HG03108 (cell line): Measurements from ENCODE around the gene PARD3B.

Experiments used
- ATAC-seq: cut with Tn5 transposase; IDR thresholded peaks from one replicate; pipeline ENCODE4 v1.9.1; 2021; ENCODE audit warnings: moderate library complexity; ENCODE audit not compliant: unreplicated experiment

Gene PARD3B

DNA sequence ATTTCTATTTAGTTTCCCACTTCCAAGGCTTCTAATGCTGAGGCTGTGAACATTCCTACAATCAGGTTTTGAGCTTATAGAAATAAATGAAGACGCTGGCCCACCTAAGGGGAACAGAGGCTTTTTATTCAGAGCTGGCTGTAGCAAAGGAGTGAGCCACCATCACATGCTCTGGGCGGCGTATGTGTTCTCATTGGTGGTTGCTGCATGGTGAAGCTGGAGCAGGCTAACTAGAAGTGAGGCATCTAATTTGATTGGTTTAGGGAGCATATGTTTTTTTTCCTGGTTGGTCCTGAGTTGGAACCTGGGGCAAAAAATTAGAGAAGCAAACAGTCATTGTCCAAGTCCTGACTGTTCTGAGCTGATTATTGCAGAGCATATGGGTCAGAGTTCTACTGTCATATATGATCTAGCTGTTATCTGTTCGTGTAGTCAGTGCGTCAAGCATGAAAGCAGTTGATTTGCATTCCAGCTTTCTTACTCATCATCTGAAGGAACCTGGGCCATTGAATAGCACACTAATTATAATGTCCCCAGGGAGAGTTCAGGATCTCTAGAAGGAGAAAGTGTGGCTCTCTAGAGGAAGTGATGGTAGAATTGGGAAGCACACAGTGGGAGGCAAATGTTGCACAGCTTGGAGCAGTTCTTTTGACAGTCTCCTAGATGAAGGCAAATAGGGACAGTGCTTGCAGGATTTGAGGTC, 279.6 kb downstream of the PARD3B start:
- ATAC-seq = no peak

DNA sequence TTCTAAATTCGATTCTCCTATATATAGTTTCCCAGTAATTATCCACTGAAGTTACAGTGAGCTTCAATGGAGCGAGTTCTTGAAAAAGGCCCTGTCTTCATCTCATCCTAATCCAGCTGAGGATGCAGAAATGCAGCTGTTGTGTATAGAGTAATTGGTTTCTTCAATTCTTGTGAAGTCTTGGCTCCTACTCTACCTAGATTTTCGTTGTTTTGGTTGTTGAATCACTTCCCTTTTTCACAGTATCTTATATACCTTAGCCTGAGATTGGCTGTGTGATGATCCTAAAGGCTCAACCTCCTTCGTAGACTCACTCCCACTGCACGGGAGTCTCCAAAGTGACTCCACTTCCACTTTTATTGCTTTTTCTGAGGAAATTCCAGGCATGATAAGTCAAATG, 280.4 kb downstream of the PARD3B start:
- ATAC-seq = no peak

DNA sequence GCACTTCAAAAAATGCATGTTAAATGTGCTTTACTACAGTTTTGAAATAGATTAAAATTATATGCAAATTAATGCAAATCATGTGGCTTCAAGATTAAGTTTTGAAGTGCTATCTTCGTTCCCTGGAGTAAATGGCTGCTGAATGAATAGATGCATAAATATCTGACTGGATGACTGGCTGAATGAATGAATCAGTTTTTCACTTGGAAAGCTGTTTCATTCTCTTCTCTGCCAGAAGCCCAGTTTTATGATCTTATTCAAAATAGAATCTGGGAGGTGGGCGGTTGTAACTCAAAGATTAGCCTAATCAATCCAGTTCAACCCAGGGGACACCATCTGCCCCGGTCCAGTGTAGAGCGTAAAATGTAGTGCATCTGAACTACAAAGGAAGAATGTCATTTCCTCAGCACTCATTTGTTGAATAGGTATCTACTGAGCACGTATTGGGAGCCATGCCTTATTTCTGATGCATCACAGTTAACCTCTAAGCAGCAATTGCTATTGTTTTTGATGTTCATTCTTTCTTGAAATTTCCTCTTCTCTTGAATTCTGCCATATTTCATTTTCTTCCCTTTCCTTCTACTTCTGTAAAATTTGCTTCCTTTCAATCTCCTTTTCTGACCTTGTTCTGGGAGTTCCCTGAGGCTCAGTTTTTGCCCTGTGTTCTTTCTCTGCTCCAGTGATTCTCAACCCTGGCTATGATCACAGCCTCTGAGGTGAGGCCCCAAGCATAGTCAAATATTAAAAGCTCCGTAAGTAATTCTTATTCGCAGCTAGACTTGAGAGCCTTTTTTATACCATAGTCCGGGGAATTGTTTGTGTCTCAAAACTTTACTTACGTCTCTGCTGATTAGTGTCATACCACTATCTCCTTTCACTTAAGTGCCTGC, 282.7 kb downstream of the PARD3B start:
- ATAC-seq = no peak

DNA sequence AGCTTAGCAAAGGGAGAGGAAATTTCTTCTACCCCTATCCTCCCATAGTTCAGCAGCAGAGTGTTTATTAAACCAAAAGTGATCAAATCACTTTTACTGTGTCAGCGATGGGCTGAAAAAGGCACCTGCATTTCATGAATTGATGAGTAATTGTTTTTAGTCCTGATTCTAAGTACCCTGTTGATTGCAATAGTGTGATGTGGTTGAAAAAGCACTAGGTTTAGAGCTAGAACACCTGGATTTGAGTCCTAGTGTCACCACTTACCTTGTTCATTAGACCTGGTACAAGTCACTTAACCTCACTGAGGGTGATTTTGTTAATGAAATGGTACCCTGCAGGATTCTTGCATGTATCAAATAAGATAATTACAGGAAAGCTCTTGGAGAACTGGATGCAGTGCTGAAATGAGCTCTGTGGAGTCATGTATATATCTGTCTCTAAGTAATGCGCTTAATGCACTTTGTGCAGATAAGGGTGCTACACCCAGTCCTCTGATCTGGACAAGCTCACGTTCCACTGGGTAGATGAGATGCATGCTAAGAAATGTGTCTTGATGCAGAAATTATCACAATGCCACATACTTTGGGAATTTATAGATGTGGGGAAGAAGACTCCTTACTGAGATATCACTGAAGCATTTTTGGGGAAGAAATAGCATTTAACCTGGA, 289.6 kb downstream of the PARD3B start:
- ATAC-seq = no peak

DNA sequence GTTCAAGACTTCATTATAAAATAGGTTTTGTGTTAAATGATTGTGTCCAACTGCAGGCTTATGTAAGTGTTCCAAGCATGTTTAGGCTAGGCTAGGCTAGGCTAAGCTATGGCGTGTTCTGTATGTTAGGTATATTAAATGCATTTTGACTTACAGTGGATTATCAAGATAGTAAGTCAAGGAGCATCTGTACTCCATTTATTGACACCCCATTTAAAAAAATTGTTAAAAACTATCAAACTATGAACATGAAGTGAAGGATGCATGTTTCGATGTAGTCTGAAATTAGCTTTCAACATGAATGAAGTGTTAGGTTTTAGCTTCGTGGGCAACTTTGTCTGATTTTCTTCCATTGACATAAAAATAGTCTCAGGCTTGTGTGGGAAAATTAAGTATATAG, 290.5 kb downstream of the PARD3B start:
- no peak for ATAC-seq

DNA sequence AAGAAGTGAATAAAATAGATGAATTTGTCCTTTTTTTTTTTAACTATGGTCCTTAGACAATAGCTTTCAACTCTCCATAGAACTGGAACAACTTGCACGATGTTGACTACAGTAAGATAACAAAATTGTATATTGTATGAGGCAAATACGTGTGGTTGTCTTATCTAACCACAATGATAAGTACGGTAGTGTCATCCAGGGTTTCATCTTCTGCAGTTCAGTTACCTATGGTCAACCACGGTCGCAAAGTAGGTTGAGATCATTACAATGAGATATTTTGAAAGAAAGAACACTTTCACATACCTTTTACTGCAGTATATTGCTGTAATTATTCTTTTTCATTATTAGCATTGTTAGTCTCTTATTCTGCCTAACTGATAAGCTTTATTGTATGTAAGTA, 295.2 kb downstream of the PARD3B start:
- ATAC-seq = no peak

DNA sequence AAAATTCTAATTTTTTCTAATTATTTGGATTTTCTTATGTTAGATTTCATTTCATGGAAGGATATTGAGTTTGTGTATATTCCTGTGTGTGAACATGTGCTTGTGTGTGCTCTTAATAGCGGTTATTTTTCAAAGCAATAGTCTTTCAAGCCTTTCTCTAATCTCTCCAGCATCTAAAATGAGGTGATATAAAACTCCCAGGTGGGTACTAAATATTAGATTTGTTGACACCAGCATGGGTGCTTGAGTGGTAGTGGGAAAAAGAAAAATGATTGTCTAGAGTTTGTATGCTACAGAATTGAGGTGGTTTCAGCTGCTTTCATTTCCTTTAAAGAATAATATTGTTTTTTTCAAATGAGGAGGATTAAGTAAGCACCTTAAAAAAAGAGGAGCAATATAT, 296.8 kb downstream of the PARD3B start:
- no peak for ATAC-seq

DNA sequence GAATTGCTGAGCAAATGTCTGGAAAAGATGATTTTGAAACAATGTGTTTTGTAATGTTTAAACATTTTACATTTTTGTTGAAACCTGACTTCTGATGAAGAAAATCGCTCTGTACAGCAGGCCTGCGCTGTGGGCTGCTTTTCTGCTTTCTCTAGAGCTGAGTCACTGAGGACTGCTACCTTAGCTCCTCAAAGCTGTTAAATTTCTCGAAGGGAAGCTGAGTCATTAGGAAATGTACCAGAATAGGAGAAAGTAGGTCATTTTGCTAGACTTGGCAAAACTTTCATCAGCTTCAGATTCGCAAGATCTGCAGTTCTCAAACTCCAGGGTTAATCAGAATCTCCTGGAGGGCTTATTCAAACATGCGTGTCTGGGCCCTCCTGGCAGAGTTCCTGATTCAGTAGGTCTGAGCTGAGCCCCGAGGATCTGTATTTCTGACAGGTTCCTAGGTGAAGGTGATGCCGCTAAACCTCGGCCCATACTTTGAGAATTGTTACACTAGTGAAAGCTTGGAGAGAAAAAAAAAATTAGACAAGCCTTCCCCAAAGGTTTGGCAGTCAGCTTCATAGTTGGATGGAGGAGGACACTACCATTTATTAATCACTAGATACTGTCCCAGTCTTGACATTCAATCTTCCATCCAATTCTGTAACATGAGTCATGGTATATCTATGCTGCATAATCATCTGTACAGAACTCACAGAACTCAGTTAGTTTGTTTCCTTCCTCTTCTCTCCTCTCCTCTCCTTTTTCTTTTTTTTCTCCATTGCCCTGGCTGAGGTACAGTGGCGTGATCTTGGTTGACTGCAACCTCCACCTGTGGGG, 297.6 kb downstream of the PARD3B start:
- no peak for ATAC-seq

DNA sequence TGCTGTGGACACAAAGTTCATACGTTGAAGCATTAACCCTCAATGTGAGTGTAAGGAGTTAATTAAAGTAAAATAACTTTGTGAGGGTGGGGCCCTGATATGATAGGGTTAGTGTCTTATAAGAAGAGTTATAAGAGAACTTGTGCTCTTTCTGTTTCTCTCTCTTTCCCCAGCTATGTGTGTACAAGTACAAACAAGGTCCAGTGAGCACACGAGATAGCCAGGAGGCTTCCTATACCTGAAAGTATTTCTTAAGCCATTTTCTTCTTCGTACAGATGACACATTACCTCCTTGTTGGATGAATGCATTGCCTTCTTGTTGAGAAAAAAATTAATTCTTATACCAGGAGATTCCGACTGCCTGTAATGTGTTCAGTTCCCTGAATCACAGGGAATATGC, 301.2 kb downstream of the PARD3B start:
- no peak for ATAC-seq

DNA sequence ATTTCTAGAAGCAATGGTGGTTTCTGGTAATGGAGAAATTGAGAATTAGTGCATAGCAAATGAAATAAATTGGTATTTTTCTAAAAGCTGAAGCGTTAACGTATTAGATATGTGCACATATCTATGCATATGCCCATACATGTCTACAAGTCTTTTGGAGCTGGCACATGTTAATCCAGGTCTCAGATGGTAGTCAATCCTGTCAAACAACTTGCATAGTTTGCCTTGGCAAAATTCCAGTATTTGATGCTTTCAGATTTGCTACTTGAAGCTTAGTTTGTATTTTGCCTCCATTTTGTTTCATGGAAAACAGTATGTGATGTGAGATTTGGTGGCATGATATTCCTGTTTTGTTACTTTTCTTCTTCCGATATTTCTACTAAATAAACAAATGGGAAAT, 304.6 kb downstream of the PARD3B start:
- no peak for ATAC-seq

DNA sequence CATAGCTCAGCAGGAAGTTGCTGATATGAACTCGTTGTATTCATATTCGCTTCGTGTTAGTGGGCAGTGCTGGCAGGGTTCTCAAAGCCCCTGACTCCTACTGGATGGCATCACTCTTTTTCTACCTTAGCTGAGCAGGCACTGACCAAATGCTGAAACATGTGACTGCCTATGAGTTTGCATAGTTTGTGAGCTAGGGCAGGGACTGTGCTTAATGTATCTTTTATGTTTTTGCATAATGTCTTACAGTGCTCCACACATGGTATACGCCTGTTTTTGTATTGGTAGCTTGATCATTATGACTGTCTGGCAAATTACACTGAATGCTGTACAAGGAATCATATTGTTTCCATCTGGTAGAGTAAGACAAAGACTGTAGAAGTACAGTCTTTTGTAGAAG, 305.3 kb downstream of the PARD3B start:
- ATAC-seq = no peak

DNA sequence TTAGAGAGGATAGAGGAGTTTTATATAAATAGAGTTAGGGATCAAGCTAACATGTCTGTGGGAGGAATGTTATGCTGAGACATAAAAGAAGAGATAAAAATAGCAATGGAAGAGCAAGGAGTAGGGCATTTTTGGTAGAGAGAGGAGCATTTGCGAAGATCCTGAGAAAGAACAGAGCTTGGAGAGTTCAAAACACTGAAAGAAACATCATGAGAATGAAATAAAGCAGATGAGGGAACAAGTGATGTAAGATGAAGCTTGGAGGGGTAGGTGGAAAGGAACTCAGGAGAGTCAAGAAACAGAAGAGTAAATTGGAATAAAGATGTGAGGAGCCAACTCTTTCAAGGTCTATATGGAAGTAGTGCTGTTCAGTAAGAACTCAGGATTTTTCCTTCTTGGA, 308.6 kb downstream of the PARD3B start:
- no peak for ATAC-seq

DNA sequence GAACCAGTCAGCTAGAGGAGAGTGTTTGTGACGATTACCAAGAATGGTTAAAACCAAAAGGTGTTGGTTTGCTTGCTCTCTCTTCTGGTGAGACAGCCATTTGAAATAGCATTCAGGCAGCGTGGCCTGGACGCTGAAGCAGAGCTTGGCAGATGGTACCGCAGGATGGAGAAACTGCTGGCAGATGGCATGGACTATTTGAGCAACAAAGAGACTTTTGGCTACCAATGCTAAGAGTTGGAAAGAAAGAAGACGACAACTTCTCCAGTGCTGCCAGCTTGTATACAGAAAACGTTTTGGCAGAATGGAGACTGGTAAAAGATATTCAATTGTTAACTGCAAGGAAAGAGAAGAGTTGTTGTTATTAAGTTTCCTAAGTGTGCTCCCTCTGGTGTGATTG, 315.0 kb downstream of the PARD3B start:
- ATAC-seq = no peak

DNA sequence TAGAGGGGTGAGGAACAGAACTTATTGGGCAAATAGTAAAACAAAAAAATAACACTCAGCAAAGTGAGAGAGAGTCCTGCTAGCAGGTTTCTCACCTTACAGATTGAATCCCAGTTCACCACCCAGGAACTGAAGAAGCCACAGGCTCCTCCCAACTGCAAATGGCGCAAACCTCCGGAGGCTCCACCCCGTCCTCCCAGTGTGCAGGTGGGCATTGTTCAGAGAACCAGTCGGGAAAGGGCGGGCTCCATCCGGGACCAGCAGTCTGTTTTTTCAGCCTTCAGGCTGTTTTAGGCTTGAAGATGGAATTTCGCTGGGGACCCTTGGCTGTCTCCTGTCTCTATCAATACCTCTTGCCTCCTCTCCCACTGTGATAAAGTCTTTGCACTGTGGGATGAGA, 317.5 kb downstream of the PARD3B start:
- no peak for ATAC-seq

DNA sequence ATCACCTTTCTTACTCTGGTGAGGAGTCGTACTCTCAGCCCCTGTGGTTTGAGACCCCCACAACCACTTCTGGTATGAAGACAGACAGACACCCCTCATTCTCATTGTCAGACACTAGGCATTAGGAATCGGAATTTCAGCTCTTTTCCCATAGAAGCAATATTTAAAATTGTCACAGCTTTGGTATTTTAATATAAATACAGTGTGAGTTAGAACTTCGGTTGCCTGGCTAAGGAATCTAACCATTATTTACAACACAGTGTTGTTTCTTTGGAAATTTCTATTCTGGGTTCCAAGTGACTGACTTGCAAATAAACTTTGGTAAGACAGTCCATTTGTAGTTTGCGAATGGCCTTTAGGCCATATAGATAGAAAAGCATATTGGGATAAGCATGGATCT, 318.1 kb downstream of the PARD3B start:
- no peak for ATAC-seq

DNA sequence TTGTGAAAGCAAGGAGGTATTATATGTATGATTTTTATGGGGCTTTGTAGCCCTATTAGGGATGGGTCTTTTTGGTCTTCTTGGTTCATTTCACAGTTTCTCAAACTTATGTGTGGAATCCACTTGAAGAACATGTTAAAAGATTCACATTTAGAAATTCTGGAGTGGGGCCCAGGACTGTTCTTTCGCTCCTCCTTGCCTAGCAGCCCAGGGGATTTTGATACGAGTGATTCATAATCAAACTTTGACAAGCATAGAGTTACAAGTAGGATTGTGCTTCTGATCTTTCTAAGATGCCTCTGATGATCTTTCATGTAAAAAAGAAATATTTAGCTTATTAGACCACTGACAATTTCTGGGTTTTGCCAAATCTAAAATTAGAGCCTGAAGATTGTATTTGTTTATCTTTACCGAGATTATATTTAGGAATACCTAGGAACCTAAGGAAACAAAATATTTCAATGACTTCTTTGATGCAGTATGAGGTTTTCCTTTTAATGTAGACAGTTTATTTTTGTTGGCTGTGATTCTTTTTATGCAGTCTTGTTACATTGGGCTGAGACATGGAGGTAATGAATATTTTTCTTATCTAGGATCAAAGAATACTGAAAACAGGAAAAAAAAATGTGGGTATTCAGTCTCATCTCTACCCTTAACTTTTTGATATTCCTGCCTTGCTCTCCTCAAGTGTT, 324.0 kb downstream of the PARD3B start:
- no peak for ATAC-seq

DNA sequence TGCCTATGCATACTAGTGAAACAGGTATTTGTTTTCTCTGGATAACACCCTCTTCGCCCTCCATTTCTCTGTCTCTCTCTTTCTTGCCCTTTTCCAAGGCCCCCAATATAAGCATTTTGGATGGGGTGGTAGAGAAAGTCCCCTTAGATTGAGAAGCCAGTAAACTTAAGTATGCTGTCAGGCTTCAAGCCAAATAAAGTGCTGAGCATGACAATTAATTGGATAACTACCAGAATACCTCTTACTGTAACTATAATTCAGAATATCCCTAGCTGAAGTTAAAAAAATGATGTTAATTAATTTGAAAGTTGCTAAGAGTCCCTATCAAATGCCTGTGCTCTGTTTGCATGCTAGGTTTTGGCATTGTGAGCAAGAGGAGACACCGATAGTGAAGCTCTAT, 324.8 kb downstream of the PARD3B start:
- no peak for ATAC-seq

DNA sequence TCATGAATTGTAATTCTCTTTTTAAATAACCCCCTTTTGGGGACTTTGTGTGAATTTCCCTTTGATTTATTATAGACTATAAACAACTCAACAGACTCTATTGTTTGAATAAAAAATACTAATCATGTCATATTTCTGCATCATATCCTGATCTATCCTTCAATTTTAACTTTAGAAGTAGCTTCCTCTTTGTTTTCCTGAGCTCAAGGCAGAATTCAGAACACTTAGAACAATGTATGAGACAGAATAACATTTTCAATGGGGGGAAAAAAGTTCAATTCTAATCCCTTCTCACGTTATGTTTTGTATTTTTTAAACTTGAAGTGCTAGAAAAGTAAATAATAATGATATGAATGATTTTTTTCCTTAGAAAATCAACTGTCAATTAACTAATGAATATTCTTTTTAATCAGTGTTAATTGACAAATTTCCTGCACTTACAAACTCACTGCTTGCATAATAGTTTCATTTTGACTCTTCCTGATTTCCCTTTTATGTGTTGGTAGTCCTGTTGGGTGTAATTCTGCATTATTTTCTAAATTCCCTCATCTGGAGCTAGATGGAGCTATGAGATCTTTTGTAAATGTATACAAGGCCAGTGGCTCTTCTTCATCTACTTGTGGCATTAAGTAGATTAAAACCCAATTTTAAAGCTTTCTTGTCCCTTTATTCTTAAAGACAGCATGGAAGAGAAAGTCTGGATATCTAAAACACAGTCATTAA, 326.1 kb downstream of the PARD3B start:
- ATAC-seq = no peak

DNA sequence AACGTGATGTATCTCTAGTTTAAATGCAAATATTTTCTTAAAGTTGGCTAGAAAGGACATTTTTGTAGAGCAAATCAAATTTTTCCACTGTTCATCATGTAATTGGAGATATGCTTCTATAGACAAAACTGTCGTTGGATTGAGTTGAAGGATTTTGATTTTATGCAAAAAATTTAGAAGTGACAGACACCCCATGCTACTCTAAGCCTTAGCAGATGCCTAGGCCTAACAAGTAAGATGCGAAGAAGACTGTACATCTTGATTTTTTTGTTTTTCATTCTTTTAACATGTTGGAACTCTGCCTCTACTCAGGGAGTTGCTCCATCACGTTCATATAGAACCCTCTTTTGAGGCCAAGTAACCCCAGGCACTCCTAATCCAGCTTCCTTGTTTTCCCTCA, 331.0 kb downstream of the PARD3B start:
- ATAC-seq = no peak

DNA sequence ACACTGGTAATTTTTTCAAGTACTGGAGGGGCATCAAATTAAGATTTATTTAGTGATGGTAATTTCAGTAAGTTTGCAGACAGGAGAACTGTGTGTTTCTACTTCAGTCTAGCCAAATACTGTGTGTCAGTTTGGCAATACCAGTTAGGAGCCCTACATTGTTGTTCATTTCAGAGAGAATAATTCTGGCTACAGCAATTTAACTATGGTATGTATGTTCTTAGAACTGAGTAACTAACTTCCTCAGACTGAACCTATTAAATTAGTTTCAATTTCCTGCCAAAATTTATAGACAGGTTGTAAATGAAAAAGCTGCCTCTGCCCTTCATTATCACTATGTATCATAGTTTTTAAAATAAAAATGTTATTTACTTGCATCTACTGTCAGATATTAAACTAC, 332.4 kb downstream of the PARD3B start:
- ATAC-seq = no peak
